HepG2 (cell line): Measurements from ENCODE around the gene PSMC3IP. TPM values are rescaled to one million over a fixed set of nuclear protein-coding genes. Genes with fewer than 3 reads are reported as not detected.

Source experiments
- AGO2 ChIP-seq: fragments of 200-400 bp; formaldehyde crosslinking; optimal IDR thresholded peaks from 2 replicates; pipeline ENCODE3; 2017; ENCODE audit warnings: mild to moderate bottlenecking, low read depth, low read length, moderate library complexity
- ARHGAP35 ChIP-seq: sonication (generic); formaldehyde crosslinking; IDR thresholded peaks from 2 replicates; pipeline ENCODE4 v1.9.0; 2022; ENCODE audit warnings: mild to moderate bottlenecking, inconsistent platforms, moderate library complexity, missing genetic modification reagents, borderline replicate concordance
- CCAR2 ChIP-seq: fragments of 200-400 bp; formaldehyde crosslinking; optimal IDR thresholded peaks from 2 replicates; pipeline ENCODE3; 2018; ENCODE audit warnings: low read depth, mild to moderate bottlenecking, low read length, moderate library complexity
- HNRNPUL1 ChIP-seq: fragments of 200-400 bp; formaldehyde crosslinking; IDR thresholded peaks from 2 replicates; pipeline ENCODE4 v1.6.1; 2017; ENCODE audit warnings: low read depth, mild to moderate bottlenecking, low read length, moderate library complexity
- KDM5B ChIP-seq: sonication (generic); formaldehyde crosslinking; IDR thresholded peaks from 2 replicates; pipeline ENCODE4 v1.4.0; 2020; ENCODE audit warnings: missing genetic modification reagents, mild to moderate bottlenecking, borderline replicate concordance
- MIXL1 ChIP-seq: IDR thresholded peaks from 2 replicates; pipeline ENCODE4 v1.6.1; 2016
- NFATC3 ChIP-seq: sonication (generic); formaldehyde crosslinking; IDR thresholded peaks from 2 replicates; pipeline ENCODE4 v1.5.1; 2020; ENCODE audit warnings: mild to moderate bottlenecking, missing genetic modification reagents
- SETDB1 ChIP-seq: sonication (generic); formaldehyde crosslinking; IDR thresholded peaks from 2 replicates; pipeline ENCODE4 v1.5.1; 2020; ENCODE audit warnings: missing genetic modification reagents, mild to moderate bottlenecking, borderline replicate concordance
- YY1 ChIP-seq: IDR thresholded peaks from 2 replicates; pipeline ENCODE4 v1.6.1; 2011; ENCODE audit warnings: low read length, low read depth, moderate library complexity, mild to moderate bottlenecking; ENCODE audit not compliant: insufficient read depth, insufficient replicate concordance
- ZNF20 ChIP-seq: sonication (generic); formaldehyde crosslinking; IDR thresholded peaks from 2 replicates; pipeline ENCODE4 v1.4.0; 2020; ENCODE audit warnings: mild to moderate bottlenecking, moderate library complexity, missing genetic modification reagents
- ZNF333 ChIP-seq: sonication (generic); formaldehyde crosslinking; IDR thresholded peaks from 2 replicates; pipeline ENCODE4 v1.4.0; 2020; ENCODE audit warnings: mild to moderate bottlenecking, missing genetic modification reagents, borderline replicate concordance
- ZNF570 ChIP-seq: sonication (generic); formaldehyde crosslinking; IDR thresholded peaks from 2 replicates; pipeline ENCODE4 v1.4.0; 2020; ENCODE audit warnings: mild to moderate bottlenecking, missing genetic modification reagents, borderline replicate concordance
- ZNF614 ChIP-seq: IDR thresholded peaks from 2 replicates; pipeline ENCODE4 v1.6.1; 2018; ENCODE audit warnings: missing biosample characterization, missing genetic modification reagents, inconsistent platforms, borderline replicate concordance
- ZNF691 ChIP-seq: sonication (generic); formaldehyde crosslinking; IDR thresholded peaks from 2 replicates; pipeline ENCODE4 v1.4.0; 2020; ENCODE audit warnings: missing genetic modification reagents, low read depth, mild to moderate bottlenecking, borderline replicate concordance
- ZNF766 ChIP-seq: sonication (generic); formaldehyde crosslinking; IDR thresholded peaks from 2 replicates; pipeline ENCODE4 v1.5.0; 2020; ENCODE audit warnings: missing genetic modification reagents, borderline replicate concordance
- ZNF816 ChIP-seq: sonication (generic); formaldehyde crosslinking; IDR thresholded peaks from 2 replicates; pipeline ENCODE4 v1.8.0; 2022; ENCODE audit warnings: missing genetic modification reagents, mild to moderate bottlenecking, borderline replicate concordance
- polyA plus RNA-seq, 8 experiments: library from polyadenylated mRNA; depleted of rRNA in 3 of 8; stranded (reverse) in 7 of 8; unstranded in 1 of 8; fragments of >200 nt; fragmentation: Illumina TruSeq in 4 of 8; extraction: Trizol in 4 of 8; gene quantifications; 2 replicates each; pipeline versions ENCODE4 v1.2.1 to v1.2.3, GENCODE V29; 2011 to 2016; ENCODE audit warnings: low read depth in 4 of 8, missing spikeins in 1 of 8, mixed read lengths in 1 of 8; ENCODE audit not compliant: insufficient read depth in 1 of 8
- total RNA-seq, 5 experiments: library from RNA; depleted of rRNA; stranded (reverse); fragments of >200 nt; fragmentation: Illumina TruSeq; extraction: Trizol; gene quantifications; 2 replicates each; pipeline ENCODE4 v1.2.3, GENCODE V29; 2016; ENCODE audit warnings: low read depth in 1 of 5
- TF ChIP-seq, protein P1 (sequence below): sonication (generic); formaldehyde crosslinking; IDR thresholded peaks from 2 replicates; pipeline ENCODE4 v1.5.0; 2020; ENCODE audit warnings: mild to moderate bottlenecking, missing genetic modification reagents, borderline replicate concordance
- TF ChIP-seq, protein P2 (sequence below): IDR thresholded peaks from 2 replicates; pipeline ENCODE4 v1.6.1; 2016; ENCODE audit warnings: mild to moderate bottlenecking
- TF ChIP-seq, protein P3 (sequence below): sonication (generic); formaldehyde crosslinking; IDR thresholded peaks from 2 replicates; pipeline ENCODE4 v1.4.0; 2020; ENCODE audit warnings: mild to moderate bottlenecking, missing genetic modification reagents

Gene PSMC3IP
- total and polyA plus RNA-seq, 2 of the 13 experiments (the other 11 are each of a cell fraction or from before 2014, with no cell fraction given), result 6.5 to 22.4 TPM

GRCh38 chr17:42530952-42531454, 46.5 kb downstream of the PSMC3IP start (continued):
- TF ChIP-seq, protein P1, sequence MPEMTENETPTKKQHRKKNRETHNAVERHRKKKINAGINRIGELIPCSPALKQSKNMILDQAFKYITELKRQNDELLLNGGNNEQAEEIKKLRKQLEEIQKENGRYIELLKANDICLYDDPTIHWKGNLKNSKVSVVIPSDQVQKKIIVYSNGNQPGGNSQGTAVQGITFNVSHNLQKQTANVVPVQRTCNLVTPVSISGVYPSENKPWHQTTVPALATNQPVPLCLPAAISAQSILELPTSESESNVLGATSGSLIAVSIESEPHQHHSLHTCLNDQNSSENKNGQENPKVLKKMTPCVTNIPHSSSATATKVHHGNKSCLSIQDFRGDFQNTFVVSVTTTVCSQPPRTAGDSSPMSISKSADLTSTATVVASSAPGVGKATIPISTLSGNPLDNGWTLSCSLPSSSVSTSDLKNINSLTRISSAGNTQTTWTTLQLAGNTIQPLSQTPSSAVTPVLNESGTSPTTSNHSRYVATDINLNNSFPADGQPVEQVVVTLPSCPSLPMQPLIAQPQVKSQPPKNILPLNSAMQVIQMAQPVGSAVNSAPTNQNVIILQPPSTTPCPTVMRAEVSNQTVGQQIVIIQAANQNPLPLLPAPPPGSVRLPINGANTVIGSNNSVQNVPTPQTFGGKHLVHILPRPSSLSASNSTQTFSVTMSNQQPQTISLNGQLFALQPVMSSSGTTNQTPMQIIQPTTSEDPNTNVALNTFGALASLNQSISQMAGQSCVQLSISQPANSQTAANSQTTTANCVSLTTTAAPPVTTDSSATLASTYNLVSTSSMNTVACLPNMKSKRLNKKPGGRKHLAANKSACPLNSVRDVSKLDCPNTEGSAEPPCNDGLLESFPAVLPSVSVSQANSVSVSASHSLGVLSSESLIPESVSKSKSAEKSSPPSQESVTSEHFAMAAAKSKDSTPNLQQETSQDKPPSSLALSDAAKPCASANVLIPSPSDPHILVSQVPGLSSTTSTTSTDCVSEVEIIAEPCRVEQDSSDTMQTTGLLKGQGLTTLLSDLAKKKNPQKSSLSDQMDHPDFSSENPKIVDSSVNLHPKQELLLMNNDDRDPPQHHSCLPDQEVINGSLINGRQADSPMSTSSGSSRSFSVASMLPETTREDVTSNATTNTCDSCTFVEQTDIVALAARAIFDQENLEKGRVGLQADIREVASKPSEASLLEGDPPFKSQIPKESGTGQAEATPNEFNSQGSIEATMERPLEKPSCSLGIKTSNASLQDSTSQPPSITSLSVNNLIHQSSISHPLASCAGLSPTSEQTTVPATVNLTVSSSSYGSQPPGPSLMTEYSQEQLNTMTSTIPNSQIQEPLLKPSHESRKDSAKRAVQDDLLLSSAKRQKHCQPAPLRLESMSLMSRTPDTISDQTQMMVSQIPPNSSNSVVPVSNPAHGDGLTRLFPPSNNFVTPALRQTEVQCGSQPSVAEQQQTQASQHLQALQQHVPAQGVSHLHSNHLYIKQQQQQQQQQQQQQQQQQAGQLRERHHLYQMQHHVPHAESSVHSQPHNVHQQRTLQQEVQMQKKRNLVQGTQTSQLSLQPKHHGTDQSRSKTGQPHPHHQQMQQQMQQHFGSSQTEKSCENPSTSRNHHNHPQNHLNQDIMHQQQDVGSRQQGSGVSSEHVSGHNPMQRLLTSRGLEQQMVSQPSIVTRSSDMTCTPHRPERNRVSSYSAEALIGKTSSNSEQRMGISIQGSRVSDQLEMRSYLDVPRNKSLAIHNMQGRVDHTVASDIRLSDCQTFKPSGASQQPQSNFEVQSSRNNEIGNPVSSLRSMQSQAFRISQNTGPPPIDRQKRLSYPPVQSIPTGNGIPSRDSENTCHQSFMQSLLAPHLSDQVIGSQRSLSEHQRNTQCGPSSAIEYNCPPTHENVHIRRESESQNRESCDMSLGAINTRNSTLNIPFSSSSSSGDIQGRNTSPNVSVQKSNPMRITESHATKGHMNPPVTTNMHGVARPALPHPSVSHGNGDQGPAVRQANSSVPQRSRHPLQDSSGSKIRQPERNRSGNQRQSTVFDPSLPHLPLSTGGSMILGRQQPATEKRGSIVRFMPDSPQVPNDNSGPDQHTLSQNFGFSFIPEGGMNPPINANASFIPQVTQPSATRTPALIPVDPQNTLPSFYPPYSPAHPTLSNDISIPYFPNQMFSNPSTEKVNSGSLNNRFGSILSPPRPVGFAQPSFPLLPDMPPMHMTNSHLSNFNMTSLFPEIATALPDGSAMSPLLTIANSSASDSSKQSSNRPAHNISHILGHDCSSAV (CRISPR knock-in tag), result no peak
- TF ChIP-seq, protein P2, sequence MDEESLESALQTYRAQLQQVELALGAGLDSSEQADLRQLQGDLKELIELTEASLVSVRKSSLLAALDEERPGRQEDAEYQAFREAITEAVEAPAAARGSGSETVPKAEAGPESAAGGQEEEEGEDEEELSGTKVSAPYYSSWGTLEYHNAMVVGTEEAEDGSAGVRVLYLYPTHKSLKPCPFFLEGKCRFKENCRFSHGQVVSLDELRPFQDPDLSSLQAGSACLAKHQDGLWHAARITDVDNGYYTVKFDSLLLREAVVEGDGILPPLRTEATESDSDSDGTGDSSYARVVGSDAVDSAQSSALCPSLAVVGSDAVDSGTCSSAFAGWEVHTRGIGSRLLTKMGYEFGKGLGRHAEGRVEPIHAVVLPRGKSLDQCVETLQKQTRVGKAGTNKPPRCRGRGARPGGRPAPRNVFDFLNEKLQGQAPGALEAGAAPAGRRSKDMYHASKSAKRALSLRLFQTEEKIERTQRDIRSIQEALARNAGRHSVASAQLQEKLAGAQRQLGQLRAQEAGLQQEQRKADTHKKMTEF (CRISPR knock-in tag), result peak; percentile 89
- TF ChIP-seq YY1 (peak; percentile 36), KDM5B (CRISPR knock-in tag) (peak; percentile 50; the same call in 1 of the 2 replicates), ZNF691 (peak; percentile 95), HNRNPUL1 (no peak), ZNF570 (CRISPR knock-in tag) (no peak), ARHGAP35 (CRISPR knock-in tag) (no peak), ZNF333 (no peak), ZNF20 (CRISPR knock-in tag) (no peak), AGO2 (no peak), NFATC3 (CRISPR knock-in tag) (0 out of 2 replicates have a peak, but pooled peaks have one; percentile 22), ZNF816 (CRISPR knock-in tag) (peak; percentile 89; the same call in 1 of the 2 replicates), SETDB1 (no peak), ZNF766 (CRISPR knock-in tag) (no peak; the same call in 1 of the 2 replicates), MIXL1 (peak; percentile 93), ZNF614 (CRISPR knock-in tag) (peak; percentile 97), CCAR2 (no peak)
- TF ChIP-seq, protein P3, sequence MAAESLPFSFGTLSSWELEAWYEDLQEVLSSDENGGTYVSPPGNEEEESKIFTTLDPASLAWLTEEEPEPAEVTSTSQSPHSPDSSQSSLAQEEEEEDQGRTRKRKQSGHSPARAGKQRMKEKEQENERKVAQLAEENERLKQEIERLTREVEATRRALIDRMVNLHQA (CRISPR knock-in tag), result no peak
